Prostate gland (tissue), 2 donors: ENCODE data around the gene EDEM1.

Source experiments
- POLR2A ChIP-seq: fragments of 450-650 bp; IDR thresholded peaks from one replicate; pipeline ENCODE4 v1.6.1; 2016; ENCODE audit warnings: antibody characterized with exemption, mild to moderate bottlenecking
- POLR2AphosphoS5 ChIP-seq: sonication (generic); formaldehyde crosslinking; IDR thresholded peaks from one replicate; pipeline ENCODE4 v1.6.1; 2017; ENCODE audit warnings: antibody characterized with exemption
- TF ChIP-seq, protein P1 (sequence below), 4 experiments: fragments of 200-600 bp in 2 of 4; fragments of 450-650 bp in 2 of 4; sonication (generic) in 2 of 4; IDR thresholded peaks; 1 replicate in 3 of 4; 2 replicates in 1 of 4; pipeline ENCODE4 v1.5.1; 2016 to 2019; ENCODE audit warnings: antibody characterized with exemption in 4 of 4, mild to moderate bottlenecking in 2 of 4, moderate library complexity in 2 of 4

DNA sequence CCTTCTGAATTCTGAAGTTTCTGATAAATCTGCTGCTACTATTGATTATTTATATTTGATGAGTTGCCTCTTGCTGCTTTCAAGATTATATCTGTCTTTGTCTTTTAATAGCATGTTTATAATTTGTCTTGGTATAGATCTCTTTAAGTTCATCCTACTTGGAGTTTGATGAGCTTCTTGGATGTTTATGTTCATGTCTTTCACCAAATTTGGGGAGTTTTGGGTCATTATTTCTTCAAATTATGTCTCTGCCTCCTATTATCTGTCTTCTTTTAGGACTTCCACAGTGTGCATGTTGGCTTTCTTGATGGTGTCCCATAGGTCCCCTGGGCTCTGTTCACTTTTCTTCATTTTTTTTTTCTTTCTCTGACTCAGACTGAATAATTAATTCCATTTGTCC, 32.3 kb upstream of the EDEM1 start:
- TF ChIP-seq, protein P1, sequence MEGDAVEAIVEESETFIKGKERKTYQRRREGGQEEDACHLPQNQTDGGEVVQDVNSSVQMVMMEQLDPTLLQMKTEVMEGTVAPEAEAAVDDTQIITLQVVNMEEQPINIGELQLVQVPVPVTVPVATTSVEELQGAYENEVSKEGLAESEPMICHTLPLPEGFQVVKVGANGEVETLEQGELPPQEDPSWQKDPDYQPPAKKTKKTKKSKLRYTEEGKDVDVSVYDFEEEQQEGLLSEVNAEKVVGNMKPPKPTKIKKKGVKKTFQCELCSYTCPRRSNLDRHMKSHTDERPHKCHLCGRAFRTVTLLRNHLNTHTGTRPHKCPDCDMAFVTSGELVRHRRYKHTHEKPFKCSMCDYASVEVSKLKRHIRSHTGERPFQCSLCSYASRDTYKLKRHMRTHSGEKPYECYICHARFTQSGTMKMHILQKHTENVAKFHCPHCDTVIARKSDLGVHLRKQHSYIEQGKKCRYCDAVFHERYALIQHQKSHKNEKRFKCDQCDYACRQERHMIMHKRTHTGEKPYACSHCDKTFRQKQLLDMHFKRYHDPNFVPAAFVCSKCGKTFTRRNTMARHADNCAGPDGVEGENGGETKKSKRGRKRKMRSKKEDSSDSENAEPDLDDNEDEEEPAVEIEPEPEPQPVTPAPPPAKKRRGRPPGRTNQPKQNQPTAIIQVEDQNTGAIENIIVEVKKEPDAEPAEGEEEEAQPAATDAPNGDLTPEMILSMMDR (IDR thresholded peaks at IDR 0.05): no peak
- TF ChIP-seq POLR2A: no peak
- no peak for TF ChIP-seq POLR2AphosphoS5
